ENCODE results near the gene KLF16.

The KLF16 gene

GRCh38 chr19:1818549-1819195, 44.7 kb downstream of the KLF16 start:
- no peak for DNase-seq

- DNase-seq: no peak
Measured at GRCh38 chr19:1817553-1818179, 45.7 kb downstream of the KLF16 start.

- DNase-seq: no peak
Measured at GRCh38 chr19:1816530-1817298, 46.7 kb downstream of the KLF16 start.

GRCh38 chr19:1815605-1816529, 47.5 kb downstream of the KLF16 start:
- no peak for DNase-seq

- no peak for DNase-seq
Measured at GRCh38 chr19:1814833-1815604, 48.4 kb downstream of the KLF16 start.

GRCh38 chr19:1814391-1814790, 49.0 kb downstream of the KLF16 start:
- DNase-seq: no peak

GRCh38 chr19:1813192-1814182, 49.9 kb downstream of the KLF16 start:
- no peak for DNase-seq

- peak; percentile 81 for DNase-seq
Measured at GRCh38 chr19:1812426-1813191, 50.8 kb downstream of the KLF16 start.

- no peak for DNase-seq
Measured at GRCh38 chr19:1811942-1812425, 51.4 kb downstream of the KLF16 start, which contains the start of gene ATP8B3. Gene ATP8B3, minus strand, starts transcription at chr19:1812276. Its CDS starts 540 bp downstream, at chr19:1811736.

- no peak for DNase-seq
Measured at GRCh38 chr19:1811472-1811894, 51.9 kb downstream of the KLF16 start.

- no peak for DNase-seq
Measured at GRCh38 chr19:1810439-1811160, 52.8 kb downstream of the KLF16 start.

- DNase-seq: no peak
Measured at GRCh38 chr19:1809678-1810077, 53.7 kb downstream of the KLF16 start.

- DNase-seq: no peak
Measured at GRCh38 chr19:1808395-1808731, 55.0 kb downstream of the KLF16 start.

GRCh38 chr19:1807695-1808394, 55.5 kb downstream of the KLF16 start:
- no peak for DNase-seq

GRCh38 chr19:1807030-1807694, 56.2 kb downstream of the KLF16 start:
- no peak for DNase-seq

- DNase-seq: no peak
Measured at GRCh38 chr19:1806184-1807029, 57.0 kb downstream of the KLF16 start.

All from SHP77 treated with DMSO at 0.1 percent for 48 hours (cell line).